GM19099 (cell line): ENCODE measurements around the gene FSD1.

Source experiments
- POLR2A ChIP-seq: IDR thresholded peaks from 3 replicates; pipeline ENCODE4 v1.6.1; 2011; ENCODE audit warnings: low read depth; ENCODE audit not compliant: insufficient read length; ENCODE audit errors: extremely low read depth

The FSD1 gene

DNA sequence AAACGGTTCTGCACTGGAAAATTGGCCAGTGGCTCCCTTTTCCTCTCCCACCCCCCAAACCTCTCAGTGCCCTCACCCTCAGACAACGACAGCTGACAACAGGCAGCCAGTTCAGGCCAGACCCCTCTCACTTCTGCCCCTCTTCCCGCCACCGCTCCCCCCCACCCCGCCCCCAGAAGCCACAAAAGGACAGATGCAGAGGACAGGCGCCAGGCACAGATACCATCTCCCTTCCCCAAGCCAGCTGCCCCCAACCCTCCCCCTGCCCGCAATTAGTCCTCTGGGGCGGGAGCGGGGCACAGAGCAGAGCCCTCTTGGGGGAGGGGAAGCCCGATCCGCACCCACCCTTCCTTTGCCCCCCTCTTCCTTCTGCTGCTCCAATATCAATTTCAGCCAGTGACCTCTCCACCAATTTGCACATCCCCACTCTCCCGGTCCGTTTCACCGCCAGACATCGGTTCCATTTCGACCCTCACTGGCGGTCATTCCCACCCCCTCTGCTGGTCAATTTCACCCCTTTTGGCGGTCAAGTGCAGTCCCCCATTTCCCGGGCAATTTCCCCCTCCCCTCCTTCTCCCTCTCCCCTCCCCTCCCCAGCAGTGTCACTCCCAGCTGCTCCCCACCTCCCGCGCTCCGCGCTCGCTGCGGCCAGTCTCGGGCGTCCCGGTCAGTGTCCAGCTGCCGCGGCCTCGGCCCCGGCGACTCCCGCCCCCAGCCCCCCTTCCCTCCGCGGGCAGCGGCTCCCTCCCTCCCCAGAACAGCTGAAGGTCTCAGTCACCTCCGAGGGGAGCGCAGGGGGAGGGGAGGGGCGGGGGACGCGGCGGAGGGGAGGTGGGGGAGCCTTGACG is 25.8 kb upstream of the FSD1 start, which contains the start of gene SHD:
Gene SHD, plus strand, starts transcription at position 848 of the 848 bp plus-strand sequence. CDS start 798 bp downstream, outside the sequence.
- no peak for TF ChIP-seq POLR2A

DNA sequence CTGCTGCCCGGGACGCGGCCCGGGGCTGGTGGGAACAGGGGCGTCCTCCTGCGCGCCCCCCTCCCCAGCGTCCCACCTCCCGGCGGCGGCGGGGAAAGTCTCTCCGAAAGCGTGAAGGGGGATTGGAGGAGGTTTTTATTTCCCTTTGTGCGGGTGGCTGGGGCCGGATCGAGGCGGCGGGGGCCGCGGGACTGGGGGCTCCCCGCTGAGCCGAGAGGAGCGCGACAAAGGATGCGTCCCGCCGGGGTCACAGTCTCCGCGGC is 25.2 kb upstream of the FSD1 start:
- TF ChIP-seq POLR2A: no peak

DNA sequence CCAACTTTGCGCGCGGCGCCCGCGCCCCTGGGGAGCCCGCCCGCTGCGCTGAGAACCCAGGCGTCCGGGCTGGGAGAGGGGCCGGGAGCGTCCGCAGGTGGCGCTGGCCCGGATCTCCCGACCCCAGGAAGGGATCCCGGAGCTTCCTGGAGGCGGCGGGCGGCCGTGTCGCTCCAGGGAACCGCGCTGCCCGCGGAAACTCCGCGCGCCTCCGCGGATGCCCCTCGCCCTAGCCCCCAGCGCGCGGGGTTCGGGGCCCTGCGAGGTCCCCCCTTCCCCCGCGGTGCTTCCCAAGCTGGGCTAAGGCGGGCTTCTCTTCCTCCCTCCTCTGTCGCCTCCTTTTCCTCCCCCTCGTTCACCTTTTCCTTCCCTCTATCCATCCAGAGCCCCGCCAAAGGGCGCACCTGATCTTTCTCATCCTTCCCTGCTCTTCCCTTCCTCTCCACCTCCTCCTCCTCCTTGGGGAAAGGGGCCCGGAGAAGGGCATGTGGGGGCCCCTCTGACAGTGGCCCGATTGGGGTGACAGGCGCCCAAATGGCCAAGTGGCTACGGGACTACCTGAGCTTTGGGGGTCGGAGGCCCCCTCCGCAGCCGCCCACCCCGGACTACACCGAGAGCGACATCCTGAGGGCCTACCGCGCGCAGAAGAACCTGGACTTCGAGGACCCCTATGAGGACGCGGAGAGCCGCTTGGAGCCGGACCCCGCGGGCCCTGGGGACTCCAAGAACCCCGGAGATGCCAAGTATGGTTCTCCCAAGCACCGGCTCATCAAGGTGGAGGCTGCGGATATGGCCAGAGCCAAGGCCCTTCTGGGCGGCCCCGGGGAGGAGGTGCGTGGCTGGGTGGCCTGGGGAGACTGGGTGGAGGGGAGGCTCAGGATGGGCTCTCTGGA is 24.6 kb upstream of the FSD1 start:
- TF ChIP-seq POLR2A: no peak

DNA sequence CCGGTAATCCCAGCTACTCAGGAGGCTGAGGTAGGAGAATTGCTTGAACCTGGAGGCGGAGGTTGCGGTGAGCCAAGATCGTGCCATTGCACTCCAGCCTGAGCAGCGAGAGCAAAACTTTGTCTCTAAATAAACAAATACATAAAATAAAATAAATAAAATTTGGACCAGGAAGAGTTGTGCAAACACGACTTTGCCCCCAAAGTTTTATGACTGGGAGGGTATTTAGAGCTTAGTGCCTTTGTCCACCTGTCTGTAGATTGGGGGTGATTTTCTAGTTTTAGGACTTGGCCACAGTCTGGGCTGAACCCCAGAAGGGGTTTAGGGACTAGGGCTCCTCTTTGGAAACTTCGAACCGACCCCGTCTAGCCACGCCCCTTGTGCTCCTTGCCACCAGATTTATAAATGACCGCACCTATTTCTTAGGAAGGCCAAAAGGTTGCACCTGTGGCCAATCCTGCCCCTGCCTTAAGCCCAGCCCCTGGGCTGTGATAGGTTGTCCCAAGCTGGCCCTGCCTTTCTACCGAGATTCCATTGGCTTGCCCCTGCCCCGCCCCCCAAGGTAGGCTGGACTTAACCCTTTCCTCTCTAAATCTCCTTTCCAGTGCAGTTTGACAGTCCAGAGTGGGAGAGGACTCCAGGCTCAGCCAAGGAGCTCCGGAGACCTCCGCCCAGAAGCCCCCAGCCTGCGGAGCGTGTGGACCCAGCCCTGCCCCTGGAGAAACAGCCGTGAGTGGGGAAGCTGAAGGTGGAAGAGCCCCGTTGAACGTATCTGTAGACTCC is 20.0 kb upstream of the FSD1 start:
- TF ChIP-seq POLR2A: no peak

DNA sequence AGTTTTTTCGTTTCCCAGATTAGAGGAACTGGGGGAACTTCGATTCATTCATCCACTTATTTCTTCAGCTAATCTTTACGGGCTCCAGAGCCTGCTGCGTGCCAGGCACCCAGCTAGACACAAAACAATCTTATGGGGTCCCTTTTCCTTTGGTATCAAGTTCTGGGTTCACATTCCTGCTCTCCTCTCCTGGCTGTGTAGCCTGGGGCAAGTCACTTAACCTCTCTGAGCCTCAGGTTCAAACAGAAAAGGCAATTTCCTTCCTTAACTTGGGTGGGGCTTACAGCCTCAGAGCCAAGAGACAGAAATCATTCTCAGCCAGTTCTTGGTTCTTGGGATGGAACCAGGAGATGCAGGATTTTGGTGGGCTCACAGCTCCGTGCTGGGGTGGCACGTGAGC is 19.4 kb upstream of the FSD1 start:
- TF ChIP-seq POLR2A: no peak

DNA sequence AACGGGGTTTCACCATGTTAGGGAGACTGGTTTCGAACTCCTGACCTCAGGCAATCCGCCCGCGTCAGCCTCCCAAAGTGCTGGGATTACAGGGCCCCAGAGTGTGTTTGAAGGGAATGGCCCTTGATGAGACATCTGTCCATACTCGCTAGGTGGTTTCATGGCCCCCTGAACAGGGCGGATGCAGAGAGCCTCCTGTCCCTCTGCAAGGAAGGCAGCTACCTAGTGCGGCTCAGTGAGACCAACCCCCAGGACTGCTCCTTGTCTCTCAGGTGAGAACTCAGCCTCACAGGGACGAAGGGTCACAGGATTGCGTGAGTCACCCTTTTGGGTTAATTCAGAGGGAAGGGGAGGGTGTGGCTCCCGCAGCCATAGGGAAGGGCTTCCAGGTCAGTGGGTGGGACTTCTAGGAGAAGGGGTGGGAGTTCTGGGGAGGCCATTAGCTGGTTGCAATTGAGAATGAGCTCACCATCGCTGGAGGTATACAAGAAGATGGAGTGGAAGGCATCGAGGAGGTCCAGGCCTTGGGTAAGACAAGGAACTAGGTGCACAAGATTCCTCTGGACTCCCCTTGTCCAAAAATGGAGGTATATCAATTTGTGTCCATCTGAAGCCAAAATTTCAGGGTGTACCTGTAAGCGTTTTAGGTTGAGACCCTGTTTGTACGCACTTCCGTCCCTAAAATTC is 16.2 kb upstream of the FSD1 start:
- no peak for TF ChIP-seq POLR2A

DNA sequence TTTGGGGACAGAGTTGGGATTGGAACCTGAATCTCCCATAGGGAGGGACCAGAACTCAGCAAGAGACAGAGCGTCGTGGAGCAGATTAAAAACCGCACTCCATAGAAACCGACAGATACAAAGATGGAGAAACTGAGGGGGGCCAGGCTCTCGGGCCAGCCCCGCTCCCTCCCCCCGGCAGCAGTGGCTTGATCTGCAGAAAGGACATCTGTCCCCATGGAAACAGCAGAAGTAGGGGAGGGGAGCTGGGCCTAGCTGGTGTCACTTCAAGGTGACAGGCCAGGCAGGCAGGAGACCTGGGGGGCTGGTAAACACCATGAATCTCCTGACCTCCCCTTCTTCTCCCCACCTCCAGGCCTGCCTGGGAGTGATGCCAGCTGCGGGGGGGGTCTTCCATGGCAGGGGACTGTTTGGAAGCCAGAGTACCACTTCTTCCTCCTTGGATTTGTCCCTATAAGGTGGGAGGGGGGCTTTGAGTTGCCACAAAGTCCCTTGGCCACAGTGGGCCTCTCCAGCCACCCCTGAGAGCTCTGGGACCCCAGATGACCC is 13.1 kb upstream of the FSD1 start:
- TF ChIP-seq POLR2A: no peak

DNA sequence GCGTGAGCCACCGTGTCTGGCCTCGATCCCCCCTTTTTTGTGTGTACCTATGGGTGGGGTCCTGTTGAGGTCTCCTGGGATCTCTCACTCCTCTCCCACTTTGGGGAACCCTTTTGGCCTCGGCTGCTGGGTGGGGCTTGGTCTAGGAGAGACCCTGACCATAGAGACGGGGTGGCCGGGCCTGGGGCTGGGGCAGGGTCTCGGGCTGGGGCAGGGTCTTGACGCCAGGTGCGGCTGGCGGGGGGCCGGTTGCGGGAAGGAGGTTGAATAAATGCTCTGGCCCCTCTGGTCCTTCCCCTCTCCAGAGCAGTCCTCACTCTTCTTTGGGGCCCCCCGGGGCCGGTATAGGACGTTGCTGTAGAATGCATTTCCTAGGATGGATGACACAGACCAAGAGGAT is 11.9 kb upstream of the FSD1 start:
- TF ChIP-seq POLR2A: no peak

DNA sequence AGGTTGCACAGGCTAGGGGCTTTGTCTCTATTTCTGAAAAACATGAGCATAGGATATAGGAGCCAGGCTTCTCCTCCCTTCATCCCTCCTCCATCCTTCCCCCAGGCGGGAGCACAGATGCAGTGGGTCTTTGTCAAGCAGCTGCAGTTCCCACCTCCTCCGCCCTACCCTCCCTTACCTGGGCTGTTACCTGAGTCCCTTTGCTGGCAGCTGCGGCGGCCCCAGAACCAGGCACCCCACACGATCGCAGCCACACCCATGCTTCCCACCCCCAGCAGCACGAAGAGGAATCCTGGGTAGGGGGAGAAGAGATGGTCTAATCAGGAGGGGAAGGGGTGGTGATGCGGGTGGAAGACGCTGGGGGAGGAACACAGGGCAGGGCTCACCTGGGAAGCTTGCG is 10.0 kb upstream of the FSD1 start:
- no peak for TF ChIP-seq POLR2A

DNA sequence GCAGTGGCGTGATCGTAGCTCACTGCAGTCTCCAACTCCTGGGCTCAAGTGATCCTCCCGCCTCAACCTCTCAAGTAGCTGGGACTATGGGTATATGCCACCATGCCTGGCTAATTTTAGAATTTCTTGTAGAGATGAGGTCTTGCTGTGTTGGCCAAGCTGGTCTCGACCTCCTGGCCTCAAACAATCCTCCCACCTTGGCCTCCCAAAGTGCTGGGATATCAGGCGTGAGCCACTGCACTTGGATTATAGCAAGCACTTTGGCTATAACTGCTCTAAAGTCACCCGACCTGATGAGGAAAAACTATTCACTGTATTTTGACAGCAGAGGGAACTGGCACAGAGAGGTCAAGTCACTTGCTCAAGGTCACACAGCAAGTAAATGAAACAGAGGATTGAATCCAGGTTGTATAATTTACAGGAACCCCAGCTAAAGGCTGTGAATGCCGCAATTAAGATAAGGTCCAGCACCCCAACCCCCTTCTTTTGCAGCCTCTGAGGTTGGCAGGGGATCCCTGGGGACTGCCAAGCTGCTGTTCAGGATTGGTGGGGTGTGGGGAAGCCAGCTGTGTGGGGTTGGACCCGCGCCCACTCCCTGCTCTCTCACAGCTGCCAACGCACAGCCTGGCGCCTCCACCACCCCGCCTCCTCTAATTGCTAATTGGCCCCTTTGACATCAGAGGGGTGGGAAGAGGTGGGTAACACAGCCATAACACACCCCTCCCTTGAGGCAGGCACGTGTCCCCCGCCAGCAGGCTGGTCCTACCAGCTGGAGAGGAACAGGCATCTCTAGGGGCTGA is 8.2 kb upstream of the FSD1 start:
- no peak for TF ChIP-seq POLR2A

DNA sequence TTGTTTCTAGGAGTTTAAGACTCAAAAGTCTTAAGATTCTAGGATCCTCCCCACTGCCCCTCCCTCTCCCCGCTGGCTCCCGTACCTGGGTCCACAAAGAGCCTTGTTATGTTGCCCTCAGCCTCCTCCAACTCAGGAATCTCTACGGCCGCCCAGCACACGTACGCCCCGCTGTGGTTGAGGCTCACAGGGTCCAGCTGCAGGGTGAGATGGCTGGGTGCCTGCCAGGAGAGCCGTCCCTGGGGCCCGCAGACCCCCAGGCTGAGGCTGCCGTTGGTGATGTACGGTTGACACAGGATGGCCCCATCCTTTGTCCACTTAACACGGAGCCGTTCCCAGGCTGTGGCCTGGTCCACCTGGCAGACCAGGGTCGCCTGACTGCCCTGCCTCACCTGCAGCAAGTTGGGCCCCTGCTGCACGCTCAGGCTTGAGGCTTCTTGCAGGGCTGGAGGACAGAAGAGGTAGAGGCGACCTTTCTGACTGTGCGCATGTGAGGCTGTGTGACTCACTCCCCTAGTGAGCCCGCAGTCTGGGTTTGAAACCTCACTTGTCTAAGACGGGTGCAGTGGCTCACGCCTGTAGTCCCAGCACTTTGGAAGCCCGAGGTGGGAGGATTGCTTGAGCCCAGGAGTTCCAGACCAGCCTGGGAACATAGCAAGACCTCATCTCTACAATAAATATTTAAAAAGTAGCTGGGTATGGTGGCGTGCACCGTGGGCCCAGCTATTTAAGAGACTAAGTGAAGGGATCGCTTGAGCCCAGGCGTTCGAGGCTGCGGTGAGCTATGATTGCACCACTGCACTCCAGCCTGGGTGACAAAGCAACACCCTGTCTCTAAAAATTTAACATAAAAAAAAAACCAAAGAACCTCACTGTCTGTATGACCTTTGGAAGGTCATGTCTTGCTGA is 6.2 kb upstream of the FSD1 start:
- TF ChIP-seq POLR2A: no peak

DNA sequence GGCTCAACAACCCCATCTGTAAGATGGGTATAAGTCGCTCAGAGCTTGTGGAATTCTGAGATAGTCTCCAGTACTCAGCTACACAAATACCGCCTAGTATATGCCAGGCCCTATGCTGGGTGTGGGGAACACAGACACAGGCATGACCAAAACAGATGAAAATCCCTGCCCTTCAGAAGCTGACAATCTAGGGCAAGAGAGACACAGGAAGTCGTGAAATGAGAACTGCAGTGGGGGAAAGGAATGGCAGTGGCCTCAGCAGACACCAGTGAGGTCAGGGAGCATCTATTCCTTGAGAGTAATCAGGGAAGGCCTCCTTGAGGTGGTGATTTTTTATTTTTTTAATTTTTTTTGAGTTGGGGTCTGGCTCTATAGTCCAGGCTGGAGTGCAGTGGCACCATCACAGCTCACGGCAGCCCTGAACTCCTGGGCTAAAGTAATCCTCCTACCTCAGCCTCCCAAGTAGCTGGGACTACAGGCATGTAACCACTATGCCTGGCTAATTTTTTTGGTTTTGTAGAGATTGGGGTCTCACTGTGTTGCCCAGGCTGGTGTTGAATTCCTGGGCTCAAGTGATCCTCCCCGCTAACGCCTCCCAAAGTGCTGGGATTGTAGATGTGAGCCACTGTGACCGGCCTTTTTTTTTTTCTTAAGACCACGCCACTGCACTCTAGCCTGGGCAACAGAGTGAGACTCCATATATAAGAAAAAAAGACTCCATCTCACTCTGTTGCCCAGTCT is 5.4 kb upstream of the FSD1 start:
- TF ChIP-seq POLR2A: no peak

DNA sequence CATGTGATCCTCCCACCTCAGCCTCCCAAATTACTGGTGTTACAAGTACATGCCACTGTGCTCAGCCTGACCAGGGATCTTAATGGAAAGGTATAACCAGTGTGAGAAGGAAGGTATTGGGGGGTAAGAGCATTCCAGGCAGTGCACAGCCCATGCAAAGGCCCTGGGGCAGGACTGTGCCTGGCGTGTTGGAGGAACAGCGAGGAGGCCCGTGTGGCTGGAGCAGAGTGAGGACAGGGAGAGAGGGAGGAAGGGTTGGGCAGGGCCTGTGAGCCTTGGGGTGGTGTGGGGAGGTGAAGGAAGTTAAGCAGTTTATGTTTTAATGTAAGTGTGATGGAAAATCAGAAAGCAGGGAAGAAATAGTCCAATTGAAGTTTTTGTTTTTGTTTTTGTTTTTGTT is 3.8 kb upstream of the FSD1 start:
- TF ChIP-seq POLR2A: no peak
